Measurements from ENCODE around the gene PNKD. TPM values are rescaled to one million over a fixed set of nuclear protein-coding genes. Genes with fewer than 3 reads are reported as not detected.

Gene PNKD
- total RNA-seq, 1 experiment from 2014 or later = 49.8 TPM

DNA sequence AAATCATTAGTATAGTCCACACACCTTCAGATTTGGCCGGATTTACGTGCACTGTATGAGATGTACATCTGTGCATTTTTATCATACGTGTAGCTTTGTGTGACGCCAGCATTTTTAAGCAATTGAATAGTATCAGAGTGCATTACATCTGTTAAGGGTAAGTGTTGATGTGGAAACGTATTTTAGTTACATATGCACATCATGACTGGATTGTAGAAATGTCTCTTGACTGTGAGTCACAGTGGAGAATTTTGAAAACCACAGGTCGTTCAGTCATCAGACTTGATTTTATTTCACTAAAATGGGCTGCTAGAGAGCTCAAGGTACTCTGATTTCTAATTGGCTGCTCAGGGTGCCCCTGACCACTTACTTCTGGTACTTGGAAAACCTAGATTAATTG is 14.9 kb upstream of the PNKD start (continued):
- TF ChIP-seq, protein P1, sequence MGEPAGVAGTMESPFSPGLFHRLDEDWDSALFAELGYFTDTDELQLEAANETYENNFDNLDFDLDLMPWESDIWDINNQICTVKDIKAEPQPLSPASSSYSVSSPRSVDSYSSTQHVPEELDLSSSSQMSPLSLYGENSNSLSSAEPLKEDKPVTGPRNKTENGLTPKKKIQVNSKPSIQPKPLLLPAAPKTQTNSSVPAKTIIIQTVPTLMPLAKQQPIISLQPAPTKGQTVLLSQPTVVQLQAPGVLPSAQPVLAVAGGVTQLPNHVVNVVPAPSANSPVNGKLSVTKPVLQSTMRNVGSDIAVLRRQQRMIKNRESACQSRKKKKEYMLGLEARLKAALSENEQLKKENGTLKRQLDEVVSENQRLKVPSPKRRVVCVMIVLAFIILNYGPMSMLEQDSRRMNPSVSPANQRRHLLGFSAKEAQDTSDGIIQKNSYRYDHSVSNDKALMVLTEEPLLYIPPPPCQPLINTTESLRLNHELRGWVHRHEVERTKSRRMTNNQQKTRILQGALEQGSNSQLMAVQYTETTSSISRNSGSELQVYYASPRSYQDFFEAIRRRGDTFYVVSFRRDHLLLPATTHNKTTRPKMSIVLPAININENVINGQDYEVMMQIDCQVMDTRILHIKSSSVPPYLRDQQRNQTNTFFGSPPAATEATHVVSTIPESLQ (CRISPR knock-in tag; IDR thresholded peaks at IDR 0.05) = no peak
- TF ChIP-seq, protein P2, sequence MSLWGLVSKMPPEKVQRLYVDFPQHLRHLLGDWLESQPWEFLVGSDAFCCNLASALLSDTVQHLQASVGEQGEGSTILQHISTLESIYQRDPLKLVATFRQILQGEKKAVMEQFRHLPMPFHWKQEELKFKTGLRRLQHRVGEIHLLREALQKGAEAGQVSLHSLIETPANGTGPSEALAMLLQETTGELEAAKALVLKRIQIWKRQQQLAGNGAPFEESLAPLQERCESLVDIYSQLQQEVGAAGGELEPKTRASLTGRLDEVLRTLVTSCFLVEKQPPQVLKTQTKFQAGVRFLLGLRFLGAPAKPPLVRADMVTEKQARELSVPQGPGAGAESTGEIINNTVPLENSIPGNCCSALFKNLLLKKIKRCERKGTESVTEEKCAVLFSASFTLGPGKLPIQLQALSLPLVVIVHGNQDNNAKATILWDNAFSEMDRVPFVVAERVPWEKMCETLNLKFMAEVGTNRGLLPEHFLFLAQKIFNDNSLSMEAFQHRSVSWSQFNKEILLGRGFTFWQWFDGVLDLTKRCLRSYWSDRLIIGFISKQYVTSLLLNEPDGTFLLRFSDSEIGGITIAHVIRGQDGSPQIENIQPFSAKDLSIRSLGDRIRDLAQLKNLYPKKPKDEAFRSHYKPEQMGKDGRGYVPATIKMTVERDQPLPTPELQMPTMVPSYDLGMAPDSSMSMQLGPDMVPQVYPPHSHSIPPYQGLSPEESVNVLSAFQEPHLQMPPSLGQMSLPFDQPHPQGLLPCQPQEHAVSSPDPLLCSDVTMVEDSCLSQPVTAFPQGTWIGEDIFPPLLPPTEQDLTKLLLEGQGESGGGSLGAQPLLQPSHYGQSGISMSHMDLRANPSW (CRISPR knock-in tag; conservative IDR thresholded peaks at IDR 0.05; ENCODE audit: low read depth) = no peak
- no peak for TF ChIP-seq NR2C2 (CRISPR knock-in tag; IDR thresholded peaks at IDR 0.05)
- TF ChIP-seq, protein P3, sequence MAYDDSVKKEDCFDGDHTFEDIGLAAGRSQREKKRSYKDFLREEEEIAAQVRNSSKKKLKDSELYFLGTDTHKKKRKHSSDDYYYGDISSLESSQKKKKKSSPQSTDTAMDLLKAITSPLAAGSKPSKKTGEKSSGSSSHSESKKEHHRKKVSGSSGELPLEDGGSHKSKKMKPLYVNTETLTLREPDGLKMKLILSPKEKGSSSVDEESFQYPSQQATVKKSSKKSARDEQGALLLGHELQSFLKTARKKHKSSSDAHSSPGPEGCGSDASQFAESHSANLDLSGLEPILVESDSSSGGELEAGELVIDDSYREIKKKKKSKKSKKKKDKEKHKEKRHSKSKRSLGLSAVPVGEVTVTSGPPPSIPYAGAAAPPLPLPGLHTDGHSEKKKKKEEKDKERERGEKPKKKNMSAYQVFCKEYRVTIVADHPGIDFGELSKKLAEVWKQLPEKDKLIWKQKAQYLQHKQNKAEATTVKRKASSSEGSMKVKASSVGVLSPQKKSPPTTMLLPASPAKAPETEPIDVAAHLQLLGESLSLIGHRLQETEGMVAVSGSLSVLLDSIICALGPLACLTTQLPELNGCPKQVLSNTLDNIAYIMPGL (CRISPR knock-in tag; IDR thresholded peaks at IDR 0.05) = no peak
- no peak for TF ChIP-seq FOXK1 (CRISPR knock-in tag; IDR thresholded peaks at IDR 0.05)

DNA sequence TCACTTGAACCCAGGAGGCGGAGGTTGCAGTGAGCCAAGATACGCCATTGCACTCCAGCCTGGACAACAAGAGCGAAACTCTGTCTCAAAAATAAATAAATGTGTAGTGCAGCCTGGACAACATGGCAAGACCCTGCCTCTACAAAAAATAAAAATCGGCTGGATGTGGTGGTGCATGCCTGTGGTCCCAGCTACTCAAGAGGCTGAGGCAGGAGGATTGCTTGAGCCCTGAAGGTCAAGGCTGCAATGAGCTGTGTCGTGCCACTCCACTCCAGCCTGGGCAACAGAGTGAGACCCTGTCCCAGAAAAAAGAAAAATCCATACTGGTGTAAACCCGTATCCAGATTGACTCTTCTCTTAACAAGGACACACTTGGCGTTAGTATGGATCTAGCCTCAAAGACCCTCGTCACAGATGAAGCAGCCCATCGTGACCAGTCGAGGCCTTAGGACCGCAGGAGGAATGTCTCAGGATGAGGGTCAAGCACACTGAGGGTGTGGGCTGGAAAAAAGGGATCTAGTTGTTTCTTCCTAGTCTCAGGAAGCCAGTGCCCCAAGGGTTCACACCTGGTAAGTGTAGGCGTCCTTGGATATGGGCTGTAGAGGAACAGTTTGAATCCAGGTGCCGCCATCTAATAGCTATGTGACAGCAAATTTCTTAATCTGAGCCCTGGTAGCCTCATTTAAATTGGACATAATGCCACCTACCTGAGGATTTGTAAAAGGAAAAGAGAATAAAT is 13.5 kb upstream of the PNKD start:
- Mint-ChIP-seq H3K4me1 (peaks cover 26% of the 10 kb centered on the region), H3K36me3 (peaks cover 33% of the 10 kb centered on the region), H3K27me3 (ENCODE audit: low read depth) (peaks cover 3% of the 10 kb centered on the region; the same call in 1 of the 2 replicates), H3K4me3 (no peak overlapping the region), H3K27ac (0 out of 2 replicates have a peak overlapping the region, but pooled peaks have one; percentile 47), H3K9me3 (no peaks in the 10 kb centered on the region)
- DNase-seq (ENCODE audit: low spot score) = no peak
- POLR2A ChIA-PET = no interaction called here
- CTCF ChIA-PET = interaction anchor here (0.6 to 5.8 kb wide), 15 partner anchors 12 to 471 kb away, joined by 3 to 43 read pairs (median 5); partner anchors contain the start of genes AAMP, ARPC2, BCS1L and PNKD
- no peak for ATAC-seq
- TF ChIP-seq, protein P1 (CRISPR knock-in tag; IDR thresholded peaks at IDR 0.05) = no peak
- TF ChIP-seq, protein P4, sequence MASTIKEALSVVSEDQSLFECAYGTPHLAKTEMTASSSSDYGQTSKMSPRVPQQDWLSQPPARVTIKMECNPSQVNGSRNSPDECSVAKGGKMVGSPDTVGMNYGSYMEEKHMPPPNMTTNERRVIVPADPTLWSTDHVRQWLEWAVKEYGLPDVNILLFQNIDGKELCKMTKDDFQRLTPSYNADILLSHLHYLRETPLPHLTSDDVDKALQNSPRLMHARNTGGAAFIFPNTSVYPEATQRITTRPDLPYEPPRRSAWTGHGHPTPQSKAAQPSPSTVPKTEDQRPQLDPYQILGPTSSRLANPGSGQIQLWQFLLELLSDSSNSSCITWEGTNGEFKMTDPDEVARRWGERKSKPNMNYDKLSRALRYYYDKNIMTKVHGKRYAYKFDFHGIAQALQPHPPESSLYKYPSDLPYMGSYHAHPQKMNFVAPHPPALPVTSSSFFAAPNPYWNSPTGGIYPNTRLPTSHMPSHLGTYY (CRISPR knock-in tag; IDR thresholded peaks at IDR 0.05) = no peak
- TF ChIP-seq ZNF121 (CRISPR knock-in tag; IDR thresholded peaks at IDR 0.05) = peak; percentile 89; the same call in 1 of the 2 replicates

DNA sequence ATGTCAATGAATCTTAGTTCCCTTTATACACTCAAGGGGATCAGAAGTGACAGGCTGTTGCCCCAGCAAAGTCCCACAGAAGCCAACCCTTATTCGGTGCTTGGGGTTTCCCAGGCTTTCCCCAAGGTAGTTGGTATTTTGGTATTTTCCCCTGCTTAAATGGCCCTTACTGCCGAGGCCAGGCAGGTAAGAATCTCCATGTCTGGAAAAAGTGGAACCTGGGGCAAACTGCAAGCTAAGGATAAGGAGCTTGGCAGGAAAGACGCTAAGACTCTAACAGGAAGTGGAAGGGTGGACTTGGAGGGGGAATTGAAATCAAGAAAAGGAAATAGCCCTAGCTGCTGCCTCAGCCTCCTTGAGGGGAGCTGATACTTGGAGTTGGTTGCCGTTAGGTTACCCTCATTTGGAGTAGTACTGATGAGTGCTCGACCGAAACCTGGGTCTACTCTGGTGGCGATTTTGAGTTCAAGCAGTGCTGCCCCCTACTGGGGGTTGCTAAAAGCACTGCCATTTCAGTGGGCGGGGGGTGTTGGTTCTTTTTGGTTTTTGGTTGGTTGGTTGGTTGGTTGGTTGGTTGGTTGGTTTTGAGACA is 12.8 kb upstream of the PNKD start:
- TF ChIP-seq, protein P5, sequence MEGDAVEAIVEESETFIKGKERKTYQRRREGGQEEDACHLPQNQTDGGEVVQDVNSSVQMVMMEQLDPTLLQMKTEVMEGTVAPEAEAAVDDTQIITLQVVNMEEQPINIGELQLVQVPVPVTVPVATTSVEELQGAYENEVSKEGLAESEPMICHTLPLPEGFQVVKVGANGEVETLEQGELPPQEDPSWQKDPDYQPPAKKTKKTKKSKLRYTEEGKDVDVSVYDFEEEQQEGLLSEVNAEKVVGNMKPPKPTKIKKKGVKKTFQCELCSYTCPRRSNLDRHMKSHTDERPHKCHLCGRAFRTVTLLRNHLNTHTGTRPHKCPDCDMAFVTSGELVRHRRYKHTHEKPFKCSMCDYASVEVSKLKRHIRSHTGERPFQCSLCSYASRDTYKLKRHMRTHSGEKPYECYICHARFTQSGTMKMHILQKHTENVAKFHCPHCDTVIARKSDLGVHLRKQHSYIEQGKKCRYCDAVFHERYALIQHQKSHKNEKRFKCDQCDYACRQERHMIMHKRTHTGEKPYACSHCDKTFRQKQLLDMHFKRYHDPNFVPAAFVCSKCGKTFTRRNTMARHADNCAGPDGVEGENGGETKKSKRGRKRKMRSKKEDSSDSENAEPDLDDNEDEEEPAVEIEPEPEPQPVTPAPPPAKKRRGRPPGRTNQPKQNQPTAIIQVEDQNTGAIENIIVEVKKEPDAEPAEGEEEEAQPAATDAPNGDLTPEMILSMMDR (IDR thresholded peaks at IDR 0.05) = peak; percentile 73; the same call in 1 of the 2 replicates
- no peak for TF ChIP-seq ZNF138 (CRISPR knock-in tag; conservative IDR thresholded peaks at IDR 0.05)
- no peak for TF ChIP-seq IRF2 (CRISPR knock-in tag; IDR thresholded peaks at IDR 0.05; ENCODE audit: borderline replicate concordance, low read depth)
- ChIA-PET POLR2A (interaction anchor here (0.6 kb wide), 1 partner anchor 30 kb away, joined by 4 read pairs; no protein-coding TSS in a partner anchor), CTCF (interaction anchor here (0.6 to 5.8 kb wide), 15 partner anchors 11 to 472 kb away, joined by 3 to 43 read pairs (median 5); partner anchors contain the start of genes AAMP, ARPC2, BCS1L and PNKD)
- Mint-ChIP-seq H3K4me1 (peaks cover 28% of the 10 kb centered on the region), H3K4me3 (no peak overlapping the region), H3K36me3 (peaks cover 27% of the 10 kb centered on the region), H3K27ac (peak overlapping the region; percentile 47), H3K9me3 (no peaks in the 10 kb centered on the region), H3K27me3 (ENCODE audit: low read depth) (peaks cover 3% of the 10 kb centered on the region; the same call in 1 of the 2 replicates)
- DNase-seq (ENCODE audit: low spot score) = peak; percentile 76
- peak; percentile 70 for ATAC-seq

Data from WTC11 (cell line).